Right renal cortex interstitium (tissue), 3 donors: Measurements from ENCODE around the gene ARPC2. TPM values are rescaled to one million over a fixed set of nuclear protein-coding genes. Genes with fewer than 3 reads are reported as not detected.
A peak's percentile ranks its signal among the peaks of the same experiment; 100 is the strongest.
"Not testable (repeated sequence)": the region's sequence is repeated elsewhere in the genome, so short reads cannot be mapped to it uniquely, and the experiment has no call there.

Experiments
- DNase-seq, 3 donors: peaks; one replicate each; pipeline ENCODE4 v3.0.0-alpha.2; 2013; ENCODE audit warnings: low read depth in 3 of 3, low spot score in 2 of 3
- polyA plus RNA-seq, 3 donors: library from polyadenylated mRNA; unstranded; fragments of 120-200 nt; gene quantifications; one replicate each; pipeline ENCODE4 v1.2.1, GENCODE V29; 2013; ENCODE audit not compliant: insufficient read length in 3 of 3

The ARPC2 gene
- polyA plus RNA-seq: 100 to 1,000 TPM; 255 to 260 (median 256) TPM

GRCh38 chr2:218216674-218217359, at the start of gene ARPC2:
Gene ARPC2 (plus strand): TSS chr2:218217189. CDS start chr2:218217471, 282 bp downstream.
- peak; percentile 88 to 89 (median 89) for DNase-seq

GRCh38 chr2:218168016-218168415, 49.0 kb upstream of the ARPC2 start:
- no peak for DNase-seq

GRCh38 chr2:218168635-218169462, 48.1 kb upstream of the ARPC2 start:
- DNase-seq: peak in 1 of 3 donors; percentile 8

- no peak for DNase-seq
These were observed 47.0 kb upstream of the ARPC2 start for GRCh38 chr2:218169757-218170546.

- DNase-seq: not testable (repeated sequence)
These were observed 45.2 kb upstream of the ARPC2 start for GRCh38 chr2:218171744-218172143.

GRCh38 chr2:218172845-218173244, 44.1 kb upstream of the ARPC2 start:
- DNase-seq: no peak

GRCh38 chr2:218179782-218180181, 37.2 kb upstream of the ARPC2 start:
- no peak for DNase-seq

GRCh38 chr2:218180467-218181114, 36.4 kb upstream of the ARPC2 start:
- no peak for DNase-seq

GRCh38 chr2:218184331-218184730, 32.7 kb upstream of the ARPC2 start:
- DNase-seq: no peak

- DNase-seq: peak; percentile 19 to 25 (median 23)
These were observed 30.6 kb upstream of the ARPC2 start for GRCh38 chr2:218186355-218186766.

GRCh38 chr2:218186876-218187275, 30.1 kb upstream of the ARPC2 start:
- no peak for DNase-seq

- DNase-seq: no peak
These were observed 29.5 kb upstream of the ARPC2 start for GRCh38 chr2:218187296-218188015.

- no peak for DNase-seq
These were observed 28.5 kb upstream of the ARPC2 start for GRCh38 chr2:218188528-218188927.

- no peak for DNase-seq
These were observed 24.0 kb upstream of the ARPC2 start for GRCh38 chr2:218192902-218193430.

- DNase-seq: no peak
These were observed 23.3 kb upstream of the ARPC2 start for GRCh38 chr2:218193701-218194100.

- no peak for DNase-seq
These were observed 22.1 kb upstream of the ARPC2 start for GRCh38 chr2:218194880-218195279.

GRCh38 chr2:218196974-218197373, 20.0 kb upstream of the ARPC2 start:
- DNase-seq: no peak

GRCh38 chr2:218202266-218202665, 14.7 kb upstream of the ARPC2 start:
- no peak for DNase-seq

- no peak for DNase-seq
These were observed 7.9 kb upstream of the ARPC2 start for GRCh38 chr2:218209078-218209477.

- no peak for DNase-seq
These were observed 2.9 kb upstream of the ARPC2 start for GRCh38 chr2:218214116-218214515.
